Measurements from ENCODE around the gene NOS1AP. TPM values are rescaled to one million over a fixed set of nuclear protein-coding genes. Genes with fewer than 3 reads are reported as not detected.
"Not testable (repeated sequence)": the region's sequence is repeated elsewhere in the genome, so short reads cannot be mapped to it uniquely, and the experiment has no call there.

Gene NOS1AP
- total RNA-seq, 1 donor, result 0.18 TPM

DNA sequence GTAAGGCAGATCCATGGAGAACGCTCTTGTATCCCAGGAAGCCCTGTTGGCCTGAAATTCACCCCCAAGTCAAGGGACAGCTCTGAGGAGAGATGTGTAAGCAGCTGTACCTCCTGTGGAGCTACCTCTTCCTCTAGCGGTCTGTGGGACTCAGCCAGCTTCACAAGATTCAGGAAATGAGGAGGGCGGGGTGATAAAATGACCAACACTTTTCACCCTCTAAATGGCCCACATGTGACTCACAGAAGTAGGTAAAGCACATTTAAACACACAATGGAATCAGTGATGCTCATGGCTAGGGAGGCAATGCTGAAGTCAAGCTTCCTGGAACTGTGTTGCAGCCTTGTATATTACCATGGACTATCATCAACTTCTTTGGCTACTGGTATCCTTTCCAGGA, 342.5 kb downstream of the NOS1AP start, which contains the start of gene SH2D1B:
SH2D1B (minus strand) TSS at position 135 of the 400 bp plus-strand sequence; CDS start at position 15, 120 bp downstream.
- no peak within 1 kb of the TSS for H3K4me3 ChIP-seq (ENCODE audit: low read depth, low read length)
- no peak for DNase-seq (ENCODE audit: low read depth)
- TF ChIP-seq, protein P1, sequence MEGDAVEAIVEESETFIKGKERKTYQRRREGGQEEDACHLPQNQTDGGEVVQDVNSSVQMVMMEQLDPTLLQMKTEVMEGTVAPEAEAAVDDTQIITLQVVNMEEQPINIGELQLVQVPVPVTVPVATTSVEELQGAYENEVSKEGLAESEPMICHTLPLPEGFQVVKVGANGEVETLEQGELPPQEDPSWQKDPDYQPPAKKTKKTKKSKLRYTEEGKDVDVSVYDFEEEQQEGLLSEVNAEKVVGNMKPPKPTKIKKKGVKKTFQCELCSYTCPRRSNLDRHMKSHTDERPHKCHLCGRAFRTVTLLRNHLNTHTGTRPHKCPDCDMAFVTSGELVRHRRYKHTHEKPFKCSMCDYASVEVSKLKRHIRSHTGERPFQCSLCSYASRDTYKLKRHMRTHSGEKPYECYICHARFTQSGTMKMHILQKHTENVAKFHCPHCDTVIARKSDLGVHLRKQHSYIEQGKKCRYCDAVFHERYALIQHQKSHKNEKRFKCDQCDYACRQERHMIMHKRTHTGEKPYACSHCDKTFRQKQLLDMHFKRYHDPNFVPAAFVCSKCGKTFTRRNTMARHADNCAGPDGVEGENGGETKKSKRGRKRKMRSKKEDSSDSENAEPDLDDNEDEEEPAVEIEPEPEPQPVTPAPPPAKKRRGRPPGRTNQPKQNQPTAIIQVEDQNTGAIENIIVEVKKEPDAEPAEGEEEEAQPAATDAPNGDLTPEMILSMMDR (IDR thresholded peaks at IDR 0.05; ENCODE audit: insufficient read depth, low read length), result no peak

- H3K4me3 ChIP-seq (ENCODE audit: low read depth, low read length), result no peak overlapping the region
- TF ChIP-seq, protein P1 (IDR thresholded peaks at IDR 0.05; ENCODE audit: insufficient read depth, low read length), result no peak
- DNase-seq (ENCODE audit: low read depth), result no peak
Observed at GRCh38 chr1:162416215-162416614, 346.7 kb downstream of the NOS1AP start.

- TF ChIP-seq, protein P1 (IDR thresholded peaks at IDR 0.05; ENCODE audit: insufficient read depth, low read length), result no peak
- no peak for DNase-seq (ENCODE audit: low read depth)
- no peak overlapping the region for H3K4me3 ChIP-seq (ENCODE audit: low read depth, low read length)
Observed at GRCh38 chr1:162416909-162417308, 347.4 kb downstream of the NOS1AP start.

DNA sequence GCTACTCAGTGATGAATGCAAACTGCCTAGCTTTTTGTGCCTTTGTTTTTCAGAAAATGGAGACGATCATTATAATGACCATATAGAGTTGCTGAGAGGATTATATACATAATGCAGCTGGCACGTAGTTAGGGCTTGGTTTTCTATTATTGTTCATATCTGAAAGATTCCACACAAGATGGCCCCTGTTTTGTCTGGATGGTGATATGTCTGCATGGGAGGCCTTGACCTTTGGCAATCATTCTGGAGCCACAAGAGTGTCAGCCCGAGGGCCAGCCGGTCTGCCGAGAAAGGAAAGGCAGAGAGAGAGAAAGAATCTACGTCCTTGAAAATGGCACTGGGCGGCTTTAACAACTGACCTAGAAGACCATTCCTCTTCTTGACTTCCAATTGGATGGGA, 348.2 kb downstream of the NOS1AP start:
- TF ChIP-seq, protein P1 (IDR thresholded peaks at IDR 0.05; ENCODE audit: insufficient read depth, low read length), result no peak
- no peak for DNase-seq (ENCODE audit: low read depth)
- no peak overlapping the region for H3K4me3 ChIP-seq (ENCODE audit: low read depth, low read length)

GRCh38 chr1:162418584-162418983, 349.1 kb downstream of the NOS1AP start:
- DNase-seq (ENCODE audit: low read depth); H3K4me3 ChIP-seq (ENCODE audit: low read depth, low read length): not testable (repeated sequence)

DNA sequence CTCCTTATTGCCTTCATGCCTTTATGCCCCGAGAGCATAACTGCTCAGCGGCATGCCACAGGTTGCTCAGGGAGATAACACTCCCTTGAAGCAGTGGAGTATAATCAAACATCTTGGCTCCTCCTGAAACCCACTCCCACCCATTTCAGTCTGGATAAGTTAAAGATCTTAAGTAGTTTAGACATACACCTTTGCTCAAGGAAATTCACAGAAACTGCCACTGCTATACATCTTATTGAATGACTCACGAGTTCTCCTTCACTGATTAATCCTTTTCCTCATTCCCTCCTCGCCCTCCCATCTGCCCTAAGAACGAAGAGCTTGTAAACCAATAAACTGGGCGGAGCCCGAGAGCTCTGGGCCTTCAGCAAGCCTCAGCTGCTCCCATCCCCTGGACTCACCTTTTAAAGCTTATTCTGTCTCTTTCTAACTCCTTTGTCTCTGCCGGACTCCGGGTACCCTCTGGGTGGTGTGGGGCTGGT, 350.0 kb downstream of the NOS1AP start:
- DNase-seq (ENCODE audit: low read depth); H3K4me3 ChIP-seq (ENCODE audit: low read depth, low read length): not testable (repeated sequence)

Small RNA genes lying within 50 kb of the gene (small RNA-seq; reads per million reads assigned to genes)
- gene MIR4654 (not detected), gene MIR556 (not detected), gene RNA5SP61 (not detected)

Other genes starting within 250 kb of the NOS1AP start
- 12.0 and 14.5 TPM in 2 replicates for gene OLFML2B, start 45.8 kb upstream of the NOS1AP start, total RNA-seq (ENCODE audit: low replicate concordance)

All from fibroblast of the aortic adventitia (primary cell).